ENCODE results near the gene EEPD1.

DNA sequence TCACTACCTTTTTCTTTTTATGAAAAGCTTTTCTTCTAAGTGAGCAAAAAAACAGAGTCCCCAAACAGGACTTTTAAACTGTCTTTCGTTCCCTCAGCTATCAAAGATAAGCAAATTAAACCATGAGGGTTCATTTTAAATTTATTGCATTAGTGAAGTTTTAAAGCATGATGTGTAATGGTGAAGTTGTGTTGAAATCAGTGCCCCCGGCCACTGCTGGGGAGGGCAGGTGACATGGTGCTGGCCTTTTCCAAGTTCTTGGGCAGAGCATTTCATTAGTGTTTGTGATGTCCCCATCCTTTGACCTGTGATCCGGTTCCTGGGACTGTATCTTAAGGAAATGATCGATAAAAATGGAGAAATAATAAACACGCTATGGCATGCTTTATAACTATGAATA is 96.0 kb downstream of the EEPD1 start:
- no peak for TF ChIP-seq POLR2A (IDR thresholded peaks at IDR 0.05)
- TF ChIP-seq, protein P1, sequence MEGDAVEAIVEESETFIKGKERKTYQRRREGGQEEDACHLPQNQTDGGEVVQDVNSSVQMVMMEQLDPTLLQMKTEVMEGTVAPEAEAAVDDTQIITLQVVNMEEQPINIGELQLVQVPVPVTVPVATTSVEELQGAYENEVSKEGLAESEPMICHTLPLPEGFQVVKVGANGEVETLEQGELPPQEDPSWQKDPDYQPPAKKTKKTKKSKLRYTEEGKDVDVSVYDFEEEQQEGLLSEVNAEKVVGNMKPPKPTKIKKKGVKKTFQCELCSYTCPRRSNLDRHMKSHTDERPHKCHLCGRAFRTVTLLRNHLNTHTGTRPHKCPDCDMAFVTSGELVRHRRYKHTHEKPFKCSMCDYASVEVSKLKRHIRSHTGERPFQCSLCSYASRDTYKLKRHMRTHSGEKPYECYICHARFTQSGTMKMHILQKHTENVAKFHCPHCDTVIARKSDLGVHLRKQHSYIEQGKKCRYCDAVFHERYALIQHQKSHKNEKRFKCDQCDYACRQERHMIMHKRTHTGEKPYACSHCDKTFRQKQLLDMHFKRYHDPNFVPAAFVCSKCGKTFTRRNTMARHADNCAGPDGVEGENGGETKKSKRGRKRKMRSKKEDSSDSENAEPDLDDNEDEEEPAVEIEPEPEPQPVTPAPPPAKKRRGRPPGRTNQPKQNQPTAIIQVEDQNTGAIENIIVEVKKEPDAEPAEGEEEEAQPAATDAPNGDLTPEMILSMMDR (IDR thresholded peaks at IDR 0.05), result no peak

Data from Peyer's patch (tissue), 4 donors.